PC-9 (cell line): ENCODE results near the gene CTDSP2. TPM values are rescaled to one million over a fixed set of nuclear protein-coding genes. Genes with fewer than 3 reads are reported as not detected.

Experiments
- BruUV-seq: library from RNA; stranded (reverse); fragments of 400-500 nt; replicated peaks from 2 replicates; lab custom pipeline; 2021; lab: Mats Ljungman, UMichigan
- CTCF ChIA-PET: fragments of 300-600 bp; sonication (Branson Sonifier 250); formaldehyde crosslinking; loops from one replicate; lab custom pipeline; 2022; ENCODE audit warnings: antibody characterized with exemption; lab: Charles Lee
- POLR2A ChIA-PET: fragments of 300-600 bp; sonication (Branson Sonifier 250); formaldehyde crosslinking; loops from one replicate; lab custom pipeline; 2022; ENCODE audit warnings: antibody characterized with exemption; ENCODE audit not compliant: unreplicated experiment; lab: Charles Lee
- DNase-seq, 2 experiments: peaks; one replicate each; pipeline versions ENCODE4 v3.0.0 to v3.0.0-alpha.2; 2015 to 2022; ENCODE audit warnings: mixed read lengths in 1 of 2
- H2AFZ ChIP-seq: fragments of 200-600 bp; sonication (generic); 2 replicates; pipeline ENCODE4 v1.8.1; 2017; ENCODE audit warnings: antibody characterized with exemption
- H3F3A ChIP-seq: fragments of 200-600 bp; sonication (generic); 2 replicates; pipeline ENCODE4 v1.8.1; 2017; ENCODE audit warnings: antibody characterized with exemption, mild to moderate bottlenecking, low read depth; ENCODE audit not compliant: insufficient read depth
- H3K27ac ChIP-seq: fragments of 200-600 bp; sonication (generic); 2 replicates; pipeline ENCODE4 v1.6.1; 2016; ENCODE audit warnings: mixed run types
- H3K27me3 ChIP-seq: fragments of 200-600 bp; sonication (generic); 2 replicates; pipeline ENCODE4 v1.6.1; 2016; ENCODE audit warnings: low read depth, mixed run types; ENCODE audit not compliant: insufficient read depth
- H3K36me3 ChIP-seq: fragments of 200-600 bp; sonication (generic); 2 replicates; pipeline ENCODE4 v1.6.1; 2016; ENCODE audit warnings: low read depth, mixed run types
- H3K4me1 ChIP-seq: fragments of 200-600 bp; sonication (generic); replicated peaks from 2 replicates; pipeline ENCODE4 v1.6.1; 2016; ENCODE audit warnings: mixed run types; ENCODE audit not compliant: insufficient read depth
- H3K4me2 ChIP-seq: fragments of 200-600 bp; sonication (generic); 2 replicates; pipeline ENCODE4 v1.6.1; 2017; ENCODE audit warnings: mixed run types
- H3K4me3 ChIP-seq: fragments of 200-600 bp; sonication (generic); 2 replicates; pipeline ENCODE4 v1.6.1; 2016; ENCODE audit warnings: mixed run types
- H3K79me2 ChIP-seq: fragments of 200-600 bp; sonication (generic); 2 replicates; pipeline ENCODE4 v1.6.1; 2017; ENCODE audit warnings: low read depth, mixed run types
- H3K9me2 ChIP-seq: fragments of 200-600 bp; sonication (generic); 2 replicates; pipeline ENCODE4 v1.8.1; 2017; ENCODE audit warnings: mild to moderate bottlenecking; ENCODE audit not compliant: insufficient read depth
- H3K9me3 ChIP-seq: fragments of 200-600 bp; sonication (generic); 2 replicates; pipeline ENCODE4 v1.8.1; 2016; ENCODE audit warnings: low read depth; ENCODE audit not compliant: insufficient read depth
- H4K20me1 ChIP-seq: fragments of 200-600 bp; sonication (generic); 2 replicates; pipeline ENCODE4 v1.8.1; 2017; ENCODE audit not compliant: insufficient read depth
- EZH2 ChIP-seq: fragments of 200-600 bp; sonication (generic); IDR thresholded peaks from 2 replicates; pipeline ENCODE4 v1.8.0; 2017; ENCODE audit warnings: antibody characterized with exemption, low read depth
- intact Hi-C: fragments of 100-400 bp; cut with micrococcal nuclease; formaldehyde crosslinking; loops from one replicate; pipeline ENCODE4 v1.10.0; 2022; ENCODE audit not compliant: unreplicated experiment
- total RNA-seq: library from RNA; stranded (reverse); gene quantifications from 2 replicates; pipeline ENCODE4 v1.2.3, GENCODE V29; 2021
- TF ChIP-seq, protein P1 (sequence below): fragments of 200-600 bp; sonication (generic); conservative IDR thresholded peaks from 2 replicates; pipeline ENCODE4 v1.6.1; 2017; ENCODE audit warnings: mixed run types, antibody characterized with exemption, mild to moderate bottlenecking, moderate library complexity

CTDSP2 gene
- total RNA-seq, 1 experiment from 2014 or later: 102 TPM

GRCh38 chr12:57890191-57891115 is 43.9 kb upstream of the CTDSP2 start:
- TF ChIP-seq, protein P1, sequence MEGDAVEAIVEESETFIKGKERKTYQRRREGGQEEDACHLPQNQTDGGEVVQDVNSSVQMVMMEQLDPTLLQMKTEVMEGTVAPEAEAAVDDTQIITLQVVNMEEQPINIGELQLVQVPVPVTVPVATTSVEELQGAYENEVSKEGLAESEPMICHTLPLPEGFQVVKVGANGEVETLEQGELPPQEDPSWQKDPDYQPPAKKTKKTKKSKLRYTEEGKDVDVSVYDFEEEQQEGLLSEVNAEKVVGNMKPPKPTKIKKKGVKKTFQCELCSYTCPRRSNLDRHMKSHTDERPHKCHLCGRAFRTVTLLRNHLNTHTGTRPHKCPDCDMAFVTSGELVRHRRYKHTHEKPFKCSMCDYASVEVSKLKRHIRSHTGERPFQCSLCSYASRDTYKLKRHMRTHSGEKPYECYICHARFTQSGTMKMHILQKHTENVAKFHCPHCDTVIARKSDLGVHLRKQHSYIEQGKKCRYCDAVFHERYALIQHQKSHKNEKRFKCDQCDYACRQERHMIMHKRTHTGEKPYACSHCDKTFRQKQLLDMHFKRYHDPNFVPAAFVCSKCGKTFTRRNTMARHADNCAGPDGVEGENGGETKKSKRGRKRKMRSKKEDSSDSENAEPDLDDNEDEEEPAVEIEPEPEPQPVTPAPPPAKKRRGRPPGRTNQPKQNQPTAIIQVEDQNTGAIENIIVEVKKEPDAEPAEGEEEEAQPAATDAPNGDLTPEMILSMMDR: no peak
- TF ChIP-seq EZH2: no peak
- BruUV-seq: no TSS peak
- ChIA-PET POLR2A (no interaction called here), CTCF (no interaction called here)
- 0 out of 2 replicates have a peak overlapping the region, but pooled peaks have one; percentile 2 for H3K4me3 ChIP-seq
- no peaks in the 10 kb centered on the region for H3K9me3 ChIP-seq
- H3K27ac ChIP-seq: peak overlapping the region; percentile 68
- H3K4me1 ChIP-seq: peaks cover 68% of the 10 kb centered on the region
- H3K79me2 ChIP-seq: no peaks in the 10 kb centered on the region
- intact Hi-C loops: no loop called here
- H3K9me2 ChIP-seq: no peaks in the 10 kb centered on the region
- H4K20me1 ChIP-seq: no peaks in the 10 kb centered on the region
- peak in 1 of 2 experiments; percentile 95 for DNase-seq
- H2AFZ ChIP-seq: peak overlapping the region; percentile 29; the same call in 1 of the 2 replicates
- H3K36me3 ChIP-seq: no peaks in the 10 kb centered on the region
- no peaks in the 10 kb centered on the region for H3K27me3 ChIP-seq
- peak overlapping the region; percentile 79 for H3K4me2 ChIP-seq
- peaks cover 43% of the 10 kb centered on the region for H3F3A ChIP-seq

DNA sequence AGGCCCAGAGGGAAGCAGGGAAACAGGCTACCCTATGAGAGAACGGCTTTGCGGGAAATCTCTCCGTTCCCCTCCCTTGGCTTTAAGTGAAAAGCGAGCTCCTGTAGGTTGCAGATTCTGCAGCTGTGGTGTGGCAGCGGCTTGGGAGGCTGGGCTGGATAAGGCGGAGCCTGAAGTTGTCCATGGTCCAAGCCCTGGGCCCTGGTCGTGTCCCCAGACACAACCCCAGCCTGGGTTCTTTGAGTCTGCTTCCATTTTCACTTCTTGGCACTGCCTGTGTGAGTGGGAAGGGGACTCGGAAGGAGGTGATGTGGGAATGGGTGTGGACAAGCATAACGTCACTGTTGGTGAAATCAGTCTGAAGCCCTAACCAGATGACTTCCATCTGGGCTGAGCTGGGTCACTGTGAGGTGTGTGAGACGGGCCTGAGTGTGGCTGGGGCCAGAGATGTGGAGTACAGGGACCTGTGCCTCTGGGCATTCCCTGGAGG is 43.0 kb upstream of the CTDSP2 start:
- ChIA-PET CTCF (no interaction called here), POLR2A (no interaction called here)
- BruUV-seq: no TSS peak
- H3K4me3 ChIP-seq: no peak overlapping the region
- peaks cover 6% of the 10 kb centered on the region; the same call in 1 of the 2 replicates for H3K9me3 ChIP-seq
- no peak overlapping the region for H2AFZ ChIP-seq
- no peaks in the 10 kb centered on the region for H3K27me3 ChIP-seq
- peaks cover 66% of the 10 kb centered on the region for H3K4me1 ChIP-seq
- intact Hi-C loops: no loop called here
- no peaks in the 10 kb centered on the region for H4K20me1 ChIP-seq
- H3F3A ChIP-seq: peaks cover 40% of the 10 kb centered on the region
- H3K36me3 ChIP-seq: no peaks in the 10 kb centered on the region
- DNase-seq: no peak
- no peaks in the 10 kb centered on the region for H3K79me2 ChIP-seq
- H3K9me2 ChIP-seq: no peaks in the 10 kb centered on the region
- H3K27ac ChIP-seq: peak overlapping the region; percentile 52
- H3K4me2 ChIP-seq: peak overlapping the region; percentile 79
- TF ChIP-seq, protein P1: no peak
- no peak for TF ChIP-seq EZH2

DNA sequence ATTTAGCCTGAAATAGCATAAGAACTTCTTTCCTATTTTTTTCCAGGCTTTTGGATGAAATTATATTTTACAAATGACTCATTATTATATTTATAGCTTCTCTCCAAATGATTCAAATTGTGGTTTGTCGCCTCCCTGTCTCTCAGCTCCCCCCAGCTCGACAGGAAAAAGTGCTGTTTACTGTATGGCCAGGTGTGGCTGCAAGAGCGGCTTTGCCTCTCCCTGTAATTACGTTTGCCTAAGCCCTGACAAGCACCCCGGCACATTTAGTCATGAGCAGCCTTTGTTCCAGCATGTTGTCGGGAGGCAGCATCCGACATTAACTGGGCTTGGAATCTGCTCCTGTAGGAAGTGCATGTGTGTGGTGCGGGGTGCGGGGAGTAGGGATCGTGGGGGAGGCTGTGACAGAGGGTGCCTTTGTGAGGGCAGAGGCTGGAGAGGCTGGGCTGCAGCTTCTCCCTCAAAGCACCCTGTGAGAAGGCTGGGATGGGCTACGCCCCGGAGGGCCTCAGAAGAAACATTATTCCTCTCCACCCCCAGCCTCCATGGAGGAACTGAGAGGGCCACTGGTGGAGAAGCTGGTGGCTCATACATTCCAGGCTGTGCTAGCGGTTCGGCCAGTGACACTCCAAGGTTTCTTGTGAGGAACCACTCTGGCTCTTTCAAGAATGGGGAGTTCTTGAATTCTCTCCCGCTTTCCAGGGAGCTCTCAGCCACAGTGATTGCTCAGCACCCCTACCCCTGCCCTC is 42.1 kb upstream of the CTDSP2 start:
- BruUV-seq: TSS peak; percentile 47
- Histone ChIP-seq H3K36me3 (no peaks in the 10 kb centered on the region), H3K79me2 (no peaks in the 10 kb centered on the region), H3F3A (peaks cover 40% of the 10 kb centered on the region), H2AFZ (peak overlapping the region; percentile 59; the same call in 1 of the 2 replicates), H3K27ac (peak overlapping the region; percentile 53), H3K4me1 (peaks cover 59% of the 10 kb centered on the region), H3K4me2 (peak overlapping the region; percentile 79), H3K9me3 (peaks cover 6% of the 10 kb centered on the region; the same call in 1 of the 2 replicates), H4K20me1 (no peaks in the 10 kb centered on the region), H3K27me3 (no peaks in the 10 kb centered on the region), H3K4me3 (peak overlapping the region; percentile 45; the same call in 1 of the 2 replicates), H3K9me2 (no peaks in the 10 kb centered on the region)
- no peak for TF ChIP-seq EZH2
- TF ChIP-seq, protein P1: 0 out of 2 replicates have a peak, but pooled peaks have one; percentile 18
- ChIA-PET POLR2A (interaction anchor here (0.6 kb wide), 1 partner anchor 116 kb away, joined by 4 read pairs; the partner anchor contains the start of gene EEF1AKMT3), CTCF (interaction anchor here (1.7 kb wide), 1 partner anchor 9 kb away, joined by 7 read pairs; no protein-coding TSS in a partner anchor)
- intact Hi-C loops: no loop called here
- DNase-seq: peak; percentile 55 to 85
